GM21528 (cell line): ENCODE measurements around the gene CD1D.
"Not testable (repeated sequence)": the region's sequence is repeated elsewhere in the genome, so short reads cannot be mapped to it uniquely, and the experiment has no call there.

Source experiments
- ATAC-seq: cut with Tn5 transposase; IDR thresholded peaks from one replicate; pipeline ENCODE4 v1.9.1; 2021; ENCODE audit warnings: mild to moderate bottlenecking, moderate library complexity; ENCODE audit not compliant: unreplicated experiment, low FRiP score

CD1D gene

GRCh38 chr1:158175915-158176314, 4.8 kb upstream of the CD1D start:
- ATAC-seq = not testable (repeated sequence)

- ATAC-seq = no peak
Measured at GRCh38 chr1:158176399-158176798, 4.3 kb upstream of the CD1D start.

- not testable (repeated sequence) for ATAC-seq
Measured at GRCh38 chr1:158176849-158177699, 3.6 kb upstream of the CD1D start.

GRCh38 chr1:158177700-158178450, 2.8 kb upstream of the CD1D start:
- ATAC-seq = no peak

GRCh38 chr1:158179301-158180041, 1.2 kb upstream of the CD1D start:
- peak; percentile 94 for ATAC-seq

- ATAC-seq = no peak
Measured at GRCh38 chr1:158181577-158181922, 855 bp downstream of the CD1D start.

GRCh38 chr1:158185770-158186169, 5.1 kb downstream of the CD1D start:
- ATAC-seq = no peak

GRCh38 chr1:158186180-158186579, 5.5 kb downstream of the CD1D start:
- ATAC-seq = no peak

- ATAC-seq = no peak
Measured at GRCh38 chr1:158188611-158189010, 7.9 kb downstream of the CD1D start.

- no peak for ATAC-seq
Measured at GRCh38 chr1:158189624-158190023, 8.9 kb downstream of the CD1D start.

- ATAC-seq = no peak
Measured at GRCh38 chr1:158191299-158191698, 10.6 kb downstream of the CD1D start.

- ATAC-seq = no peak
Measured at GRCh38 chr1:158196461-158196860, 15.8 kb downstream of the CD1D start.

- ATAC-seq = no peak
Measured at GRCh38 chr1:158199849-158200248, 19.2 kb downstream of the CD1D start.

GRCh38 chr1:158200527-158200926, 19.8 kb downstream of the CD1D start:
- ATAC-seq = no peak

GRCh38 chr1:158203693-158204457, 23.2 kb downstream of the CD1D start:
- ATAC-seq = no peak

- no peak for ATAC-seq
Measured at GRCh38 chr1:158204458-158204827, 23.7 kb downstream of the CD1D start.

GRCh38 chr1:158208586-158209116, 28.0 kb downstream of the CD1D start:
- ATAC-seq = no peak

GRCh38 chr1:158212320-158212719, 31.6 kb downstream of the CD1D start:
- no peak for ATAC-seq

GRCh38 chr1:158223445-158223844, 42.8 kb downstream of the CD1D start:
- not testable (repeated sequence) for ATAC-seq
